Ishikawa (cell line): ENCODE results near the gene ERVFRD-1.

Experiments
- MAX ChIP-seq: IDR thresholded peaks from 2 replicates; pipeline ENCODE4 v1.6.1; 2012
- REST ChIP-seq: IDR thresholded peaks from 2 replicates; pipeline ENCODE4 v1.6.1; 2012; ENCODE audit warnings: low read depth, mild to moderate bottlenecking
- TAF1 ChIP-seq: IDR thresholded peaks from 2 replicates; pipeline ENCODE4 v1.6.1; 2012; ENCODE audit warnings: low read depth, mild to moderate bottlenecking
- YY1 ChIP-seq: IDR thresholded peaks from 2 replicates; pipeline ENCODE4 v1.6.1; 2012; ENCODE audit warnings: low read depth
- ZBTB7A ChIP-seq: IDR thresholded peaks from 2 replicates; pipeline ENCODE4 v1.6.1; 2012; ENCODE audit warnings: low read depth

GRCh38 chr6:11126876-11127275 is 15.4 kb upstream of the ERVFRD-1 start:
- TF ChIP-seq YY1 = no peak
- no peak for TF ChIP-seq ZBTB7A
- TF ChIP-seq TAF1 = no peak
- TF ChIP-seq MAX = no peak
- no peak for TF ChIP-seq REST
